ENCODE data around the gene BEST4. TPM values are rescaled to one million over a fixed set of nuclear protein-coding genes. Genes with fewer than 3 reads are reported as not detected.

The BEST4 gene
- total and polyA plus RNA-seq, 2 of the 13 experiments (the other 11 are each of a cell fraction or from before 2014, with no cell fraction given) = 0.77 to 1.4 TPM

DNA sequence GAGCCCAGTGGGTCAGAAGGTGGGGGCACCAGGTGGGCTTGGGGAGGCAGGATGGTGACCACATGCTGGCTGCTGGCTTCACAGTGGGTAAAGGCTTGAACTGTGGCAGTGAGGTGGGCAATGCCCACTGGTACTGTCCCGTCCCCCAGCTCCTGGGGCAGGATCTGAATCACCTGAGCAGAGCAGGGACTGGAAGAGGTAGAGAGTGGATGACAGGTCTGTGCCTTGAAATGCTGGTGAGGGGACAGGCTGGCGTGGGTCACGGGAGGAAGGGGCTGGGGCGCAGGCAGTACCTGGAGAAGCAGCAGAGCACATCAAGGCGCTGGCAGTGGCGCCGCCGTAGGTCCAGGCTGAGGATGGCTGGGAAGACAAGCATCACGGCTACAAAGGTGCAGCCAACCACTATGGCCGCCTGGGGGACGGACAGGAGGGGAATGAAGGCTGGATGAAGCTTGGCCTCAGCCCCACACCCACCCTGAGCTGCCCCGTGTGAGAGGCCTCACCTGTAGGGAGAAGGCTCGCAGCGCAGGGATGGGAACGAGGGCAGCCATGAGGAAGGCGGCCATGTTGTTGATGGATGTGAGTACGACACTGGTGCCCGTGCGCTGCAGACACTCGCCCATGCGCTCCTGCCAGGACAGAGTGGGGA lies 40.2 kb upstream of the BEST4 start:
- peak overlapping the region; percentile 98; the same call in 1 of the 2 replicates for H3K4me2 ChIP-seq (ENCODE audit: low read depth, low read length)
- CTCF ChIA-PET (ENCODE audit: low intra/inter-chr PET ratio, low total read pairs) = interaction anchor here (1.2 kb wide), 1 partner anchor 8 kb away, joined by 4 read pairs; no protein-coding TSS in a partner anchor
- peaks cover 69% of the 10 kb centered on the region for H3K4me1 ChIP-seq (ENCODE audit: insufficient read depth, low read length)
- H2AFZ ChIP-seq (ENCODE audit: low read length) = no peak overlapping the region
- DNase-seq (ENCODE audit: low spot score) (no peak), FAIRE-seq (no peak), ATAC-seq (no peak)
- no peak overlapping the region for H3K27ac ChIP-seq (ENCODE audit: extremely low read length, insufficient read depth, low read length)
- H3K79me2 ChIP-seq (ENCODE audit: insufficient read depth, low read length) = no peaks in the 10 kb centered on the region
- H3K36me3 ChIP-seq (replicated peaks in 1 of 2; ENCODE audit: control insufficient read depth in 1 of 2, insufficient read depth in 2 of 2, low read length in 2 of 2) = no peaks in the 10 kb centered on the region
- no peaks in the 10 kb centered on the region for H4K20me1 ChIP-seq (ENCODE audit: insufficient read depth, low read length)
- peaks cover 0 to 16% of the 10 kb centered on the region in 2 experiments; a peak in 1 of 5 replicates for H3K27me3 ChIP-seq (ENCODE audit: control insufficient read depth in 1 of 2, insufficient read depth in 2 of 2, low read length in 2 of 2)
- TF ChIP-seq HOXA3 (CRISPR knock-in tag; IDR thresholded peaks at IDR 0.05) (0 out of 2 replicates have a peak, but pooled peaks have one; percentile 8), SALL2 (CRISPR knock-in tag; IDR thresholded peaks at IDR 0.05) (0 out of 2 replicates have a peak, but pooled peaks have one; percentile 53), ZNF777 (CRISPR knock-in tag; IDR thresholded peaks at IDR 0.05) (no peak)
- TF ChIP-seq, protein P1, sequence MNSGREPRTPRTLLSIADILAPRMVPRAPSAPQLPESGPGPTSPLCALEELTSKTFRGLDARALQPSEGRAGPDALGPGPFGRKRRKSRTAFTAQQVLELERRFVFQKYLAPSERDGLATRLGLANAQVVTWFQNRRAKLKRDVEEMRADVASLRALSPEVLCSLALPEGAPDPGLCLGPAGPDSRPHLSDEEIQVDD (CRISPR knock-in tag; IDR thresholded peaks at IDR 0.05; ENCODE audit: borderline replicate concordance) = 0 out of 2 replicates have a peak, but pooled peaks have one; percentile 3
- intact Hi-C loops (cut with micrococcal nuclease; ENCODE audit: unreplicated experiment) = loop anchor here (10.0 kb wide), 1 partner anchor 477 kb away; no protein-coding TSS in a partner anchor
- no peak overlapping the region; a peak in 1 of 6 replicates for H3K4me3 ChIP-seq (replicated peaks in 1 of 3; ENCODE audit: insufficient read depth in 1 of 3, low read depth in 2 of 3, low read length in 3 of 3)
- no TSS peak for BruUV-seq (replicated peaks)
- POLR2A ChIA-PET = interaction anchor here (0.7 to 11.3 kb wide), 13 partner anchors 10 to 512 kb away, joined by 3 to 570 read pairs (median 13); partner anchors contain the start of genes BEST4, BTBD19, DYNLT4 and HECTD3
- no peaks in the 10 kb centered on the region for H3K9me3 ChIP-seq (ENCODE audit: low read length)
- 91% methylated on average over 21 of the region's 21 CpGs for WGBS (ENCODE audit: low lambda C conversion rate)
- in situ Hi-C loops (cut with HindIII; ENCODE audit: extremely low pct_ligation_motif_present, low pct_unique_long_range_greater_than_20kb) = loop anchor here (5.0 to 25.0 kb wide), 2 partner anchors 36 to 184 kb away; partner anchors contain the start of genes HECTD3 and UROD
- no peak overlapping the region for H3K9ac ChIP-seq (ENCODE audit: insufficient read depth, low read depth, low read length)

Data from HepG2 (cell line).